MCF 10A (cell line): ENCODE results near the gene SGPP2. TPM values are rescaled to one million over a fixed set of nuclear protein-coding genes. Genes with fewer than 3 reads are reported as not detected.

ENCODE experiments used
- BruUV-seq: library from RNA; stranded (reverse); fragments of 400-500 nt; replicated peaks from 2 replicates; lab custom pipeline; 2021; lab: Mats Ljungman, UMichigan
- CTCF ChIA-PET: fragments of 300-600 bp; sonication (Branson Sonifier 250); formaldehyde crosslinking; extraction: SDS; loops from one replicate; lab custom pipeline; 2021; ENCODE audit warnings: antibody characterized with exemption, inconsistent platforms; lab: Yijun Ruan, JAX
- POLR2A ChIA-PET: fragments of 300-600, 350-650 bp; sonication (Branson Sonifier 250); formaldehyde crosslinking; extraction: SDS; loops from one replicate; lab custom pipeline; 2020; ENCODE audit warnings: antibody characterized with exemption, inconsistent platforms; lab: Yijun Ruan, JAX
- DNase-seq: peaks from one replicate; pipeline ENCODE4 v3.0.0-alpha.2; 2018; ENCODE audit not compliant: unreplicated experiment
- H3K27ac Mint-ChIP-seq: one replicate; pipeline ENCODE4 v1.8.0; 2022; ENCODE audit warnings: mild to moderate bottlenecking, low read depth, mixed read lengths; ENCODE audit not compliant: unreplicated experiment
- H3K27me3 Mint-ChIP-seq: one replicate; pipeline ENCODE4 v1.8.0; 2022; ENCODE audit warnings: mixed read lengths; ENCODE audit not compliant: insufficient read depth, unreplicated experiment
- H3K36me3 Mint-ChIP-seq: one replicate; pipeline ENCODE4 v1.8.0; 2022; ENCODE audit warnings: mild to moderate bottlenecking, moderate library complexity, mixed read lengths; ENCODE audit not compliant: insufficient read depth, unreplicated experiment
- H3K4me1 Mint-ChIP-seq: one replicate; pipeline ENCODE4 v1.8.0; 2022; ENCODE audit warnings: mixed read lengths; ENCODE audit not compliant: insufficient read depth, unreplicated experiment
- H3K4me3 Mint-ChIP-seq: one replicate; pipeline ENCODE4 v1.8.0; 2022; ENCODE audit warnings: mild to moderate bottlenecking, moderate library complexity, mixed read lengths; ENCODE audit not compliant: unreplicated experiment
- H3K9me3 Mint-ChIP-seq: one replicate; pipeline ENCODE4 v1.8.0; 2022; ENCODE audit warnings: mixed read lengths; ENCODE audit not compliant: unreplicated experiment
- intact Hi-C: fragments of 100-400 bp; cut with micrococcal nuclease; formaldehyde crosslinking; loops from 2 replicates; pipeline ENCODE4 v1.14.1; 2022
- total RNA-seq: library from RNA; stranded (reverse); gene quantifications from 2 replicates; pipeline ENCODE4 v1.2.3, GENCODE V29; 2022
- TF ChIP-seq, protein P1 (sequence below): fragments of 200-600 bp; IDR thresholded peaks from one replicate; pipeline ENCODE4 v1.8.0; 2022; ENCODE audit warnings: antibody characterized with exemption, mild to moderate bottlenecking; ENCODE audit not compliant: unreplicated experiment

Gene SGPP2
- total RNA-seq, 1 experiment from 2014 or later: 47.4 TPM

DNA sequence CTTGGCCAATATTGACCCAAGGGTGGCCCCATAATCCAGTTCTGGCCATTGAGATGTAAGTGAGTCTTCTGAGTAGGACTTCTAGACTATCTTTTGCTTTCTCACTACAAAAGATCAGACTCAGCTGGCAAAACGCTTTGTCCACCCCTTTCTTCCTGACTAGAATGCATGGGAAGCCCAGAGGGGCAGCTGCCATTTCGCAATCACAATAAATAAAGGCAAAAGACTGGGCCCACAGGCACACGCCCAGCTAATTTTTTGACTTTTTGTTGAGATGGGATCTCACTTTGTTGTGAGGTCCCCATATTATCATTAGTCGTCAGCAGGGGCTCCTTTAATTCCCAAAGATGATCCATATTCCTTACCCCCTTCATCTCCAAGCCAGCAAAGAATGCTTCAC lies 41.1 kb upstream of the SGPP2 start:
- BruUV-seq: no TSS peak
- H3K9me3 Mint-ChIP-seq: peaks cover 7% of the 10 kb centered on the region
- ChIA-PET CTCF (no interaction called here), POLR2A (no interaction called here)
- no peak overlapping the region for H3K4me3 Mint-ChIP-seq
- H3K36me3 Mint-ChIP-seq: no peaks in the 10 kb centered on the region
- H3K27me3 Mint-ChIP-seq: no peaks in the 10 kb centered on the region
- intact Hi-C loops: no loop called here
- TF ChIP-seq, protein P1, sequence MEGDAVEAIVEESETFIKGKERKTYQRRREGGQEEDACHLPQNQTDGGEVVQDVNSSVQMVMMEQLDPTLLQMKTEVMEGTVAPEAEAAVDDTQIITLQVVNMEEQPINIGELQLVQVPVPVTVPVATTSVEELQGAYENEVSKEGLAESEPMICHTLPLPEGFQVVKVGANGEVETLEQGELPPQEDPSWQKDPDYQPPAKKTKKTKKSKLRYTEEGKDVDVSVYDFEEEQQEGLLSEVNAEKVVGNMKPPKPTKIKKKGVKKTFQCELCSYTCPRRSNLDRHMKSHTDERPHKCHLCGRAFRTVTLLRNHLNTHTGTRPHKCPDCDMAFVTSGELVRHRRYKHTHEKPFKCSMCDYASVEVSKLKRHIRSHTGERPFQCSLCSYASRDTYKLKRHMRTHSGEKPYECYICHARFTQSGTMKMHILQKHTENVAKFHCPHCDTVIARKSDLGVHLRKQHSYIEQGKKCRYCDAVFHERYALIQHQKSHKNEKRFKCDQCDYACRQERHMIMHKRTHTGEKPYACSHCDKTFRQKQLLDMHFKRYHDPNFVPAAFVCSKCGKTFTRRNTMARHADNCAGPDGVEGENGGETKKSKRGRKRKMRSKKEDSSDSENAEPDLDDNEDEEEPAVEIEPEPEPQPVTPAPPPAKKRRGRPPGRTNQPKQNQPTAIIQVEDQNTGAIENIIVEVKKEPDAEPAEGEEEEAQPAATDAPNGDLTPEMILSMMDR: no peak
- no peak for DNase-seq
- H3K4me1 Mint-ChIP-seq: no peaks in the 10 kb centered on the region
- no peak overlapping the region for H3K27ac Mint-ChIP-seq

DNA sequence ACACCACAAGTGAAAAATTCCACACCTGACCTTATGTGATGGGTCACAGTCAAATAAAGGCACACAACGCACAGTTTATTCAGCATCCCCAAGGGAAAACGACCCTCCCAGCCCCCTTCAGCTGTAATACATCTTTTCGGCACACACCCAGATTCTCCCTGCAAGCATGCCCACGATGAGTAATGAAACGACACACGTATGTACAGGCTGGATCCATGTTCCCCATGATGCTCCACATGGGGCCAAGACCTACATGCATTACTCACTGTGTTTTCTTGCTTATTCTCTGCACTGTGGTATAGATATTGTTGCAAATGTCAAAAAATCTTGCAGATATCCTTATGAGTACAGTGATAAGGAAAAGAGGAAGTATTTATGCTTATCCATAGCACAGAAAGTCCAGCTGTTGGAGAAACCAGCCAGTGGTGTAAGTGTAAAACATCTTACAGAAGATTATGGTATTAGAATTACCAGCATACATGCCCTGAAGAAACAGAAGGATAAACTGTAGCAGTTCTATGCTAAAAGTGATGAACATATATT lies 32.5 kb upstream of the SGPP2 start:
- ChIA-PET CTCF (interaction anchor here (0.9 kb wide), 2 partner anchors 8 to 10 kb away, joined by 3 read pairs; no protein-coding TSS in a partner anchor), POLR2A (interaction anchor here (0.5 to 1.1 kb wide), 2 partner anchors 35 to 45 kb away, joined by 3 read pairs; no protein-coding TSS in a partner anchor)
- intact Hi-C loops: no loop called here
- Mint-ChIP-seq H3K4me1 (no peaks in the 10 kb centered on the region), H3K36me3 (no peaks in the 10 kb centered on the region), H3K9me3 (no peaks in the 10 kb centered on the region), H3K27me3 (no peaks in the 10 kb centered on the region), H3K4me3 (no peak overlapping the region), H3K27ac (no peak overlapping the region)
- BruUV-seq: no TSS peak
- TF ChIP-seq, protein P1: no peak
- DNase-seq: no peak

DNA sequence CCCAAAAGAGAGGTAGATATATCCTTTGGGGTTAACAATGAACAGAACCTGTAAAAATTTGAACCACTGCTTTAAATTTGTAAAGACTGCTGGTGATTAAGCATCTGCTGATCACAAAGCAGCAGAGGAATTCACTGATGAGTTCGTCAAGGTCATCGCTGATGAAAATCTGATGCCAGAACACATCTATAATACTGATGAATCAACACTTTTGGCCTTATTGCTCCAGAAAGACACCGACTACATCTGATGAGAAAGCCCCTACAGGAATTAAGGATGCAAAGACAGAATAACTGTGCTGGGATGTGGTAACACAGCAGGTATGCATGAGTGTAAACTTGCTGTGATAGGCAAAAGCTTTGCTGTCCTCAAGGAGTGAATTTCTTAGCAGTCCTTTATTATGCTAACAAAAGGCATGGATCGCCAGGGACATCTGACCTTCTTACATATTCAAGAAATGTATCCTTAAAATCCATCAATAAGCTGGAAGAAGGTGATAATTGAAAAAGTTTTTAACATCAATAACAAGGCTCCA lies 30.5 kb upstream of the SGPP2 start:
- no peak overlapping the region for H3K27ac Mint-ChIP-seq
- intact Hi-C loops: no loop called here
- no peaks in the 10 kb centered on the region for H3K27me3 Mint-ChIP-seq
- ChIA-PET CTCF (no interaction called here), POLR2A (no interaction called here)
- DNase-seq: no peak
- no TSS peak for BruUV-seq
- no peak overlapping the region for H3K4me3 Mint-ChIP-seq
- TF ChIP-seq, protein P1: no peak
- H3K9me3 Mint-ChIP-seq: no peaks in the 10 kb centered on the region
- H3K4me1 Mint-ChIP-seq: no peaks in the 10 kb centered on the region
- no peaks in the 10 kb centered on the region for H3K36me3 Mint-ChIP-seq

DNA sequence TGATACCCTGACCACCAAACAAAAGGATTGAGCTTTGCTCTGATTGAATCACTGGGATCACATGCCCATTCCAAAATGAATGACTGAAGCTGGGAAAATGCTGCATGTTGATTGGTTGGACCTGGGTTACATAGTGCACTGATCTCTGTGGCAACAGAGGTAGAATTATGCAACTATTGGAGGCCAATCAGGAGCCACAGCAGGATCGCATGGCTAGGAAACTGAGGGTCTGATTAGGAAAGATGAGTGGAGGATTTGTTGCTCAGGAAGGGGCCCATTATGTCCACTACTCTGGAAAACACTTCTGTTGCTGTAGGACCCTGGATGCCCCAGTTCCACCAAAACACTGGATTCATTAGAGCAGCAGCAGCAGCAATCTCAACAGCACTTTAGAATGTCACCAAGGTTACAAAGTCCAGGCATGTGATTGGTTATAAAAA lies 25.9 kb upstream of the SGPP2 start:
- Mint-ChIP-seq H3K36me3 (no peaks in the 10 kb centered on the region), H3K27ac (no peak overlapping the region), H3K9me3 (no peaks in the 10 kb centered on the region), H3K4me1 (no peaks in the 10 kb centered on the region), H3K4me3 (no peak overlapping the region), H3K27me3 (no peaks in the 10 kb centered on the region)
- intact Hi-C loops: no loop called here
- CTCF ChIA-PET: no interaction called here
- TF ChIP-seq, protein P1: no peak
- POLR2A ChIA-PET: interaction anchor here (1.7 to 2.1 kb wide), 2 partner anchors 12 to 19 kb away, joined by 4 to 5 read pairs; no protein-coding TSS in a partner anchor
- DNase-seq: peak; percentile 4
- no TSS peak for BruUV-seq
